IMR-90 (cell line): ENCODE measurements around the gene OSBPL3. TPM values are rescaled to one million over a fixed set of nuclear protein-coding genes. Genes with fewer than 3 reads are reported as not detected.

Experiments used
- ATAC-seq: fragments of 200-7000 bp; cut with Tn5 transposase; 2 replicates; pipeline ENCODE4 v1.9.1; 2020; ENCODE audit warnings: low read depth, mild to moderate bottlenecking, moderate library complexity
- BruUV-seq: library from RNA; stranded (reverse); fragments of 400-500 nt; replicated peaks from 2 replicates; lab custom pipeline; 2021; lab: Mats Ljungman, UMichigan
- CTCF ChIA-PET: fragments of 300-600 bp; formaldehyde crosslinking; extraction: SDS; loops from one replicate; lab custom pipeline; 2021; ENCODE audit warnings: antibody characterized with exemption; lab: Yijun Ruan, JAX
- POLR2A ChIA-PET: fragments of 300-600 bp; sonication (Branson Sonifier 250); formaldehyde crosslinking; loops from one replicate; lab custom pipeline; 2022; ENCODE audit warnings: antibody characterized with exemption; ENCODE audit not compliant: unreplicated experiment; lab: Charles Lee
- DNase-seq: peaks from one replicate; pipeline ENCODE4 v3.0.0; 2013
- H2AFZ ChIP-seq: replicated peaks from 2 replicates; pipeline ENCODE3; 2013; ENCODE audit warnings: low read length, mild to moderate bottlenecking; ENCODE audit not compliant: poor library complexity
- H2AK5ac ChIP-seq: 2 replicates; pipeline ENCODE4 v1.6.1; 2013; ENCODE audit warnings: low read depth, low read length, inconsistent platforms
- H2AK9ac ChIP-seq: replicated peaks from 2 replicates; pipeline ENCODE3; 2013; ENCODE audit warnings: mild to moderate bottlenecking, low read depth, low read length, moderate library complexity; ENCODE audit not compliant: poor library complexity
- H2BK120ac ChIP-seq: 2 replicates; pipeline ENCODE4 v1.6.1; 2013; ENCODE audit warnings: low read depth, low read length, inconsistent platforms
- H2BK15ac ChIP-seq: 3 replicates; pipeline ENCODE4 v1.6.1; 2013; ENCODE audit warnings: low read depth, low read length, inconsistent platforms
- H2BK20ac ChIP-seq: 2 replicates; pipeline ENCODE4 v1.6.1; 2013; ENCODE audit warnings: low read depth, mild to moderate bottlenecking, inconsistent platforms, low read length, moderate library complexity
- H2BK5ac ChIP-seq: 2 replicates; pipeline ENCODE4 v1.6.1; 2013; ENCODE audit warnings: mild to moderate bottlenecking, low read depth, low read length, inconsistent platforms; ENCODE audit not compliant: poor library complexity, severe bottlenecking
- H3K14ac ChIP-seq: replicated peaks from 2 replicates; pipeline ENCODE4 v1.6.1; 2013; ENCODE audit warnings: low read depth, low read length, inconsistent platforms
- H3K18ac ChIP-seq: 2 replicates; pipeline ENCODE4 v1.6.1; 2013; ENCODE audit warnings: low read depth, low read length, control low read depth
- H3K23ac ChIP-seq: 2 replicates; pipeline ENCODE4 v1.6.1; 2013; ENCODE audit warnings: low read depth, low read length, inconsistent platforms
- H3K27ac ChIP-seq: 2 replicates; pipeline ENCODE4 v1.5.1; 2013; ENCODE audit warnings: mild to moderate bottlenecking, control low read depth, low read length; ENCODE audit not compliant: insufficient read depth
- H3K27me3 ChIP-seq: 2 replicates; pipeline ENCODE4 v1.6.1; 2013; ENCODE audit warnings: low read length; ENCODE audit not compliant: control insufficient read depth, insufficient read depth
- H3K36me3 ChIP-seq: 2 replicates; pipeline ENCODE4 v1.6.1; 2013; ENCODE audit warnings: low read length, mixed read lengths; ENCODE audit not compliant: control insufficient read depth, insufficient read depth
- H3K4ac ChIP-seq: 2 replicates; pipeline ENCODE4 v1.6.1; 2013; ENCODE audit warnings: low read depth, low read length, inconsistent platforms
- H3K4me1 ChIP-seq: 2 replicates; pipeline ENCODE4 v1.6.1; 2013; ENCODE audit warnings: low read length, mixed read lengths; ENCODE audit not compliant: control insufficient read depth, insufficient read depth
- H3K4me2 ChIP-seq: 2 replicates; pipeline ENCODE4 v1.6.1; 2013; ENCODE audit warnings: low read depth, mild to moderate bottlenecking, control low read depth, low read length, moderate library complexity
- H3K4me3 ChIP-seq: 2 replicates; pipeline ENCODE4 v1.5.1; 2013; ENCODE audit warnings: low read depth, mild to moderate bottlenecking, control low read depth, low read length, moderate library complexity; ENCODE audit not compliant: insufficient read depth
- H3K56ac ChIP-seq: 2 replicates; pipeline ENCODE4 v1.6.1; 2013; ENCODE audit warnings: low read length, inconsistent platforms; ENCODE audit not compliant: insufficient read depth; ENCODE audit errors: extremely low read depth
- H3K79me1 ChIP-seq, 2 experiments: 2 replicates each; pipeline ENCODE4 v1.6.1; 2013; ENCODE audit warnings: low read length in 2 of 2, inconsistent platforms in 1 of 2, low read depth in 1 of 2
- H3K9ac ChIP-seq: 2 replicates; pipeline ENCODE4 v1.6.1; 2013; ENCODE audit warnings: low read depth, low read length, control low read depth
- H3K9me1 ChIP-seq: 2 replicates; pipeline ENCODE4 v1.6.1; 2013; ENCODE audit warnings: low read length, inconsistent platforms; ENCODE audit not compliant: insufficient read depth
- H3K9me3 ChIP-seq: 2 replicates; pipeline ENCODE4 v1.6.1; 2013; ENCODE audit warnings: low read length; ENCODE audit not compliant: control insufficient read depth, insufficient read depth
- H4K20me1 ChIP-seq: 2 replicates; pipeline ENCODE4 v1.6.1; 2013; ENCODE audit warnings: low read length, inconsistent platforms; ENCODE audit not compliant: insufficient read depth
- H4K5ac ChIP-seq: 2 replicates; pipeline ENCODE4 v1.6.1; 2013; ENCODE audit warnings: mild to moderate bottlenecking, low read depth, low read length, control low read depth
- H4K8ac ChIP-seq, 2 experiments: 2 replicates each; pipeline ENCODE4 v1.6.1; 2013; ENCODE audit warnings: low read depth in 2 of 2, low read length in 2 of 2, control low read depth in 1 of 2, inconsistent platforms in 1 of 2
- H4K91ac ChIP-seq: 2 replicates; pipeline ENCODE4 v1.6.1; 2013; ENCODE audit warnings: low read depth, low read length, inconsistent platforms; ENCODE audit not compliant: insufficient read depth
- MXI1 ChIP-seq: IDR thresholded peaks from 2 replicates; pipeline ENCODE4 v1.6.1; 2012; ENCODE audit warnings: low read depth, mild to moderate bottlenecking, low read length, moderate library complexity, borderline replicate concordance
- NFE2L2 ChIP-seq: fragments of 150-350 bp; IDR thresholded peaks from 2 replicates; pipeline ENCODE4 v1.6.1; 2016; ENCODE audit warnings: low read depth, mild to moderate bottlenecking, low read length
- USF2 ChIP-seq: fragments of 150-350 bp; IDR thresholded peaks from 2 replicates; pipeline ENCODE4 v1.6.1; 2017; ENCODE audit warnings: mild to moderate bottlenecking, antibody characterized with exemption, low read length, low read depth
- WGBS, 2 experiments: methylation state at CpG; one replicate each; pipeline versions ENCODE4 v1.1.5 to v1.1.7; 2013; ENCODE audit warnings: missing lambda C conversion rate in 2 of 2; ENCODE audit not compliant: insufficient read length in 1 of 2; ENCODE audit errors: extremely low coverage in 2 of 2; 5-methylcytosine and 5-hydroxymethylcytosine counted together
- dilution Hi-C: fragments of 300-500 bp; cut with HindIII; formaldehyde crosslinking; loops from one replicate; pipeline ENCODE4 v1.14.3; 2018; ENCODE audit warnings: low sequenced_read_pairs; ENCODE audit not compliant: unreplicated experiment
- in situ Hi-C: fragments of 300-500 bp; cut with MboI; formaldehyde crosslinking; loops from 3 replicates; pipeline ENCODE4 v1.14.3; 2019; ENCODE audit warnings: low sequenced_read_pairs, inconsistent platforms, mixed read lengths
- intact Hi-C: fragments of 100-400 bp; cut with micrococcal nuclease; formaldehyde crosslinking; loops from 2 replicates; pipeline ENCODE4 v1.10.0; 2022
- polyA plus RNA-seq, 3 experiments: library from polyadenylated mRNA; depleted of rRNA; stranded (reverse); fragments of >200 nt; gene quantifications; 2 replicates each; pipeline ENCODE4 v1.2.3, GENCODE V29; 2012; ENCODE audit warnings: low replicate concordance in 1 of 3
- total RNA-seq: library from RNA; depleted of rRNA; stranded (reverse); fragments of >200 nt; gene quantifications from 2 replicates; pipeline ENCODE4 v1.2.3, GENCODE V29; 2012

Gene OSBPL3
- total and polyA plus RNA-seq, 2 of the 4 experiments (the other 2 are of a cell fraction) = 18.0 to 29.9 TPM

DNA sequence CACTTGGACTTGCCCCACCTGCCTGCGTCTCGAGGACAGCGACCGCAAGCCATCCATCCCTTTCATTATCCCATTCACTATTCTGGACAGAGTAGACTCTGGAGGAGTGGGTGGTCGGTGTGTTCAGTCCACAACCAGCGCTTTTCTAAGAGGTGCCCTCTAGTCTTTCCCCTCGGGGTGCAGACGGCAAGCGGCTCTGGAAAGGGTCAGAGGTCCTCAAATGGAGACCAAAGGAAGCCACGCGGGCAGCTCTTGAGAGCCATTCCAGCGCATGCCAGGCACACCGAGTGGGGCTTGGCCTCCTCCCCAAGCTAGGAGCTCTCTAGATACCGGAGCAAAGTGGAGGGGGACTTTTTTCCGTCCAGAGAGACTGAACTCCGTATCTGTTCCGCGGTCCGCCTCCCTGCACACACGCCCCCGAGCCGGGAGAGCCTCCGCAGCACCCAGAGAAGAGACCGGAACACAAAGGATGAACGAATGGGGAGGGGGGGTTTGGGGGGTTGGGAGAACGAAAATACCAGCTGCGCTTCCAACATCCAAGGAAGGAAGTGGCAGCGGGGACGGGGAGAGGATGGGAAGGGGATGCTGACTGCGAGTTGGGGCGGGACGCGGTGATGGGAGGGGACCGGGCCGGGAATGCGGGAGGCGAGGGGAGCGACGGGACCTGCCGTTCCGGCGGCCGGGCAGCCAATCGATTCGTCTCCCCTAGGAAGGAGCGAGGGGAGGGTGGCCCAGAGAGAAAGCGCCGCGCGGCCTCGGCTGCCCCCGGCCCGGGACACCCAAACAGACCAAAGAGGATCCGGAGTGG, 223.2 kb downstream of the OSBPL3 start:
- Histone ChIP-seq H3K9me3 (no peaks in the 10 kb centered on the region), H3K9ac (peak overlapping the region; percentile 83), H2AFZ (peak overlapping the region; percentile 90), H3K18ac (peak overlapping the region; percentile 52), H3K56ac (peak overlapping the region; percentile 78), H3K4ac (peak overlapping the region; percentile 92), H3K4me3 (peak overlapping the region; percentile 76), H3K4me2 (peak overlapping the region; percentile 86), H4K8ac (peak overlapping the region; percentile 76 to 82), H4K20me1 (no peaks in the 10 kb centered on the region), H3K27ac (peak overlapping the region; percentile 86), H3K14ac (peak overlapping the region; percentile 93), H3K27me3 (no peaks in the 10 kb centered on the region), H2AK9ac (peak overlapping the region; percentile 82), H4K91ac (peak overlapping the region; percentile 77), H2BK120ac (peak overlapping the region; percentile 94), H3K9me1 (peaks cover 19% of the 10 kb centered on the region), H2BK20ac (peak overlapping the region; percentile 87), H3K4me1 (peaks cover 21% of the 10 kb centered on the region), H4K5ac (peak overlapping the region; percentile 36; the same call in 1 of the 2 replicates), H2BK15ac (peak overlapping the region; percentile 79; the same call in 2 of the 3 replicates), H3K23ac (peak overlapping the region; percentile 88), H2BK5ac (peak overlapping the region; percentile 82), H2AK5ac (peak overlapping the region; percentile 93), H3K36me3 (no peaks in the 10 kb centered on the region; the same call in 1 of the 2 replicates), H3K79me1 (peaks cover 33 to 57% of the 10 kb centered on the region in 2 experiments)
- in situ Hi-C loops (no loop called here), dilution Hi-C loops (no loop called here), intact Hi-C loops (loop anchor here (2.0 to 5.0 kb wide), 3 partner anchors 14 to 179 kb away; no protein-coding TSS in a partner anchor)
- DNase-seq (peak; percentile 59), ATAC-seq (peak; percentile 70)
- 0% methylated on average over 13 of the region's 54 CpGs; no CpG with 5 or more reads in 1 of the 2 experiments for WGBS, 2 experiments
- TF ChIP-seq USF2 (0 out of 2 replicates have a peak, but pooled peaks have one; percentile 1), MXI1 (0 out of 2 replicates have a peak, but pooled peaks have one; percentile 17), NFE2L2 (no peak)
- ChIA-PET POLR2A (no interaction called here), CTCF (no interaction called here)
- no TSS peak for BruUV-seq
